Prostate gland (tissue), 2 donors: ENCODE measurements around the gene HMOX1.

ENCODE experiments used
- CTCF ChIP-seq, 4 experiments: fragments of 200-600 bp in 2 of 4; fragments of 450-650 bp in 2 of 4; sonication (generic) in 2 of 4; IDR thresholded peaks; 1 replicate in 3 of 4; 2 replicates in 1 of 4; pipeline ENCODE4 v1.5.1; 2016 to 2019; ENCODE audit warnings: antibody characterized with exemption in 4 of 4, mild to moderate bottlenecking in 2 of 4, moderate library complexity in 2 of 4
- POLR2A ChIP-seq: fragments of 450-650 bp; IDR thresholded peaks from one replicate; pipeline ENCODE4 v1.6.1; 2016; ENCODE audit warnings: antibody characterized with exemption, mild to moderate bottlenecking

DNA sequence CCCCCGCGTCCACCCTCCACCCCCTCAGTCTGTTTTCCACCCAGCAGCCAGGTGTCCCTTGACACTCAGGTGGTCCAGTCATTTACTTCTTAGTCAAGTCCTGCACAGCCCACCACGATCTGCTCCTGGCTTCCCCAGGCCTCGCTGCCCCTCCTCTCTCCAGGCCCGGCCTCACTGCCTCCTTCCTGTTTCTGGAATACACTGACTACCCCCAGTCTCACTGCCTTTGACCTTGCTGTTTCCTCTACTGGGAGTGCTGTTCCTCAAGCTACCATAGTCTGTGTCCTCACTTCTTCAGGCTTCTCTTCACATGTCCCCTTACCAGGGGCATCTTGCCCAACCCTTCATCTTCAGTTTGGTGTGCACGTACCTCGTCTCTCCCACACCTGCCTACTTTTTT, 26.5 kb downstream of the HMOX1 start:
- TF ChIP-seq CTCF (IDR thresholded peaks at IDR 0.05) (no peak), POLR2A (no peak)
